ENCODE data around the gene BMX. TPM values are rescaled to one million over a fixed set of nuclear protein-coding genes. Genes with fewer than 3 reads are reported as not detected.

Gene BMX
- total RNA-seq, 1 experiment from 2014 or later: not detected

- no peak for TF ChIP-seq CTCF (IDR thresholded peaks at IDR 0.05; ENCODE audit: unreplicated experiment)
- Mint-ChIP-seq H3K27me3 (ENCODE audit: unreplicated experiment) (no peaks in the 10 kb centered on the region), H3K4me3 (ENCODE audit: low read depth, unreplicated experiment) (no peak overlapping the region), H3K4me1 (ENCODE audit: low read depth, unreplicated experiment) (peaks cover 46% of the 10 kb centered on the region), H3K36me3 (ENCODE audit: insufficient read depth, unreplicated experiment) (no peaks in the 10 kb centered on the region), H3K27ac (ENCODE audit: unreplicated experiment) (no peak overlapping the region), H3K9me3 (ENCODE audit: low read depth, unreplicated experiment) (no peaks in the 10 kb centered on the region)
- intact Hi-C loops (cut with micrococcal nuclease; ENCODE audit: unreplicated experiment): no loop called here
- CTCF ChIA-PET: no interaction called here
- no TSS peak for BruUV-seq (replicated peaks)
- DNase-seq: no peak
Observed at GRCh38 chrX:15525664-15526416, 25.2 kb downstream of the BMX start.

GRCh38 chrX:15529165-15529564 is 28.6 kb downstream of the BMX start:
- no peak for DNase-seq
- no peak overlapping the region for H3K4me3 Mint-ChIP-seq (ENCODE audit: low read depth, unreplicated experiment)
- no peaks in the 10 kb centered on the region for H3K9me3 Mint-ChIP-seq (ENCODE audit: low read depth, unreplicated experiment)
- H3K27ac Mint-ChIP-seq (ENCODE audit: unreplicated experiment): no peak overlapping the region
- TF ChIP-seq CTCF (IDR thresholded peaks at IDR 0.05; ENCODE audit: unreplicated experiment): no peak
- H3K36me3 Mint-ChIP-seq (ENCODE audit: insufficient read depth, unreplicated experiment): no peaks in the 10 kb centered on the region
- peaks cover 41% of the 10 kb centered on the region for H3K4me1 Mint-ChIP-seq (ENCODE audit: low read depth, unreplicated experiment)
- intact Hi-C loops (cut with micrococcal nuclease; ENCODE audit: unreplicated experiment): no loop called here
- BruUV-seq (replicated peaks): no TSS peak
- CTCF ChIA-PET: interaction anchor here (0.9 kb wide), 1 partner anchor 10 kb away, joined by 4 read pairs; no protein-coding TSS in a partner anchor
- no peaks in the 10 kb centered on the region for H3K27me3 Mint-ChIP-seq (ENCODE audit: unreplicated experiment)

- Mint-ChIP-seq H3K4me3 (ENCODE audit: low read depth, unreplicated experiment) (peak overlapping the region; percentile 47), H3K36me3 (ENCODE audit: insufficient read depth, unreplicated experiment) (no peaks in the 10 kb centered on the region), H3K4me1 (ENCODE audit: low read depth, unreplicated experiment) (peaks cover 36% of the 10 kb centered on the region), H3K9me3 (ENCODE audit: low read depth, unreplicated experiment) (no peaks in the 10 kb centered on the region), H3K27ac (ENCODE audit: unreplicated experiment) (peak overlapping the region; percentile 79), H3K27me3 (ENCODE audit: unreplicated experiment) (no peaks in the 10 kb centered on the region)
- CTCF ChIA-PET: no interaction called here
- no peak for TF ChIP-seq CTCF (IDR thresholded peaks at IDR 0.05; ENCODE audit: unreplicated experiment)
- peak; percentile 52 for DNase-seq
- BruUV-seq (replicated peaks): no TSS peak
- intact Hi-C loops (cut with micrococcal nuclease; ENCODE audit: unreplicated experiment): no loop called here
Observed at GRCh38 chrX:15530318-15530717, 29.7 kb downstream of the BMX start.

DNA sequence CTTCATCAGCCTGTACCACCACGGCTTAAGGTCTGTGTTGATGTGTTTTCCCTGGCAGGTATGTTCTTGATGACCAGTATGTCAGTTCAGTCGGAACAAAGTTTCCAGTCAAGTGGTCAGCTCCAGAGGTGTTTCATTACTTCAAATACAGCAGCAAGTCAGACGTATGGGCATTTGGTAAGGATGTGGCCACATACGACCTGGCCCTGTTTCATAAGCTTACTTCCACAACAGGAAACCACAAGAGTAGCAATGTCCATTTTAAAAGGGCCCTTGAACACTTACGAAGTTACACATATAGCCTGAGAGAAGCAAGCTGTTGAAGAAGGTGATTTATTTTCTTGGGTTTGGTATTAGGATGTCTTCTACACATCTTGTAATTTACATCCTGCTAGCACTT is 46.1 kb downstream of the BMX start:
- Mint-ChIP-seq H3K4me1 (ENCODE audit: low read depth, unreplicated experiment) (no peaks in the 10 kb centered on the region), H3K36me3 (ENCODE audit: insufficient read depth, unreplicated experiment) (peaks cover 6% of the 10 kb centered on the region), H3K27ac (ENCODE audit: unreplicated experiment) (no peak overlapping the region)

More for the DNA sequence above, 46.1 kb downstream of the BMX start:
- no peak for DNase-seq
- no TSS peak for BruUV-seq (replicated peaks)
- Mint-ChIP-seq H3K9me3 (ENCODE audit: low read depth, unreplicated experiment) (peaks cover 2% of the 10 kb centered on the region), H3K27me3 (ENCODE audit: unreplicated experiment) (no peaks in the 10 kb centered on the region), H3K4me3 (ENCODE audit: low read depth, unreplicated experiment) (no peak overlapping the region)
- CTCF ChIA-PET: no interaction called here
- no peak for TF ChIP-seq CTCF (IDR thresholded peaks at IDR 0.05; ENCODE audit: unreplicated experiment)
- intact Hi-C loops (cut with micrococcal nuclease; ENCODE audit: unreplicated experiment): no loop called here

Measured in Calu3 (cell line).